NCI-H446 (cell line): ENCODE data around the gene CTDP1.

Experiments
- DNase-seq, 2 experiments: peaks; one replicate each; lab custom pipeline; 2025; lab: John Stamatoyannopoulos, UW

The CTDP1 gene

DNA sequence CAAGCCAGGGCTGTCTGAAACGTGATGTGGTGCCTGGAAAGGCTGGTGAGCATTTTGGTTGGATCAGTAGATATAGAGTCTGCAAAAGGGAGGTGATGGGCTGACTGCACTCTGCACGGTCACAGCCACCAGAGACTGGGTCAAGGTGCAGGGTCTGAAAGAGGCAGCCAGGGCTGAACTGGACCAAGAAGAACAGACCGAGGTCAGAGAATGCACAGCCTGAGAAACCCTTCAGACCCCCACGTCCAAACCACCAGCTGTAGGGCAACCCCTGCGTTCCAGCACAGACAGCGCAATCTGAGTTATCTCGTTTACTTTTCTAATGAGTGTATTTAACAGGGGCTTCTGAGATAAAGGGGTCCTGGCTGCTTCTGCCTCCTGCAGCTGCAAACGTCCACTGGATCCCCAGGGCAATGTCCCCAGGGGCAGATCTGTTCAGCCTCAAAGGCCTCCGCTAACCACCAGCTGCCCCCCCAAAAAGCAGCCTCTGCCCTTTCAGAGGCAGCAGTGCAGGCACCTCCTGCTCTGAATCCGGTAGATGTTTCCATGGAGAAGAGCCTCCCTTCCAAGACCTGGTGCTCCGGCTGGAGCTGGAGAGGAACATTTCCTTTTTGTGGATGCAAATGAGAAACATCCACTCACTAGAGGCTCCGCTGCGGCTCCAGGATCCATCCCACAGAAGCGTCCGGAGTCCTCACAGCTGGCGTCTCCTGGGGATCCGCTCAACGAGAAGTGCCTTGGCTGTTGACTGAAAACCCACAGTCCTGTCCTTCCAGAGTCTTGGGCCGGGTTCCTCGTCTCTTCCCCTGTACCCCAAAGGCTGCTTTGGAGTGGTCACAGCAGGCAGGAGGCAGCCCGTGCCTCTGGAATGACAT is 117.2 kb downstream of the CTDP1 start:
- no peak for DNase-seq

DNA sequence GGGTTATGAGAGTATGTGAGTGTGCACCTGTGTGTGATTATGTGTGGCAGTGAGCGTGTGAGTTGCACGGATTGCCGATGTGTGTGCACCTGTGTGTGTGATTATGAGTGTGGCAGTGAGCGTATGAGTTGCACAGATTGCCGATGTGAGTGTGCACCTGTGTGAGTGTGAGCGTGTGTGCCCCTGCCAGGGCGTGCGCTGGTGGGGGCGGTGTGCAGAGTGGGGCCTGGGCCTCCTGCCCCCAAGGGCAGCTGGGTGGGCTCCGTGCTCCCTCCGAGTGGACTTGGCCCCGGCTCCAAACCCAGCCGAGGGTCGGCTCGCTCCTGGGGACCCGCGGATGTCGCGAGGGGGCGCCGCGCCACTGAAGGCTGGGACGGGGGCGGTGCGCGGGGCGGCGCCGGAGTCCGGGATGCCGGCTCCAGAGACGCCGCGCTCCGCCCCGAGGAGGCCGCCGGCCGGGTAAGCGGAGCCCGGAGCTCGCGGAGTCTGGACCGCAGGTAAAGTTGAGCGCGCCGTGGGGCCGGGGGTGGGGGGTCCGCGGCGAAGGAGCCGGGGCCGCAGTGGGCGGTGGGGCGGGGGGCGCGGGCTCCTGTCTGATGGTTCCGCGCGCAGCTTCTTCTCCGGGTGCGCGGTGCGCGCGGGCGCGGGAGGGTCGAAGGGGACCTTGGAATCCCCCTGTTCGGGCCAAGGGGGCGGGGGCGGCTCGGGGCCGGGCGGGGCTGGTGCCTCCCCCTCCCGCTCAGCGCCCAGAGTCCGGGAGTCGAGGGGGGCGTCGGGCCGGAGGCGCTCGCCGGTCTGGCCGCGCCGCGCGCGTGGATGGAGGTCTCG is 118.1 kb downstream of the CTDP1 start, which contains the start of gene KCNG2:
Gene KCNG2 (plus strand): TSS at position 421 of the 828 bp plus-strand sequence. CDS start 65,730 bp downstream, outside the sequence.
- peak in 1 of 2 experiments; percentile 1 for DNase-seq

DNA sequence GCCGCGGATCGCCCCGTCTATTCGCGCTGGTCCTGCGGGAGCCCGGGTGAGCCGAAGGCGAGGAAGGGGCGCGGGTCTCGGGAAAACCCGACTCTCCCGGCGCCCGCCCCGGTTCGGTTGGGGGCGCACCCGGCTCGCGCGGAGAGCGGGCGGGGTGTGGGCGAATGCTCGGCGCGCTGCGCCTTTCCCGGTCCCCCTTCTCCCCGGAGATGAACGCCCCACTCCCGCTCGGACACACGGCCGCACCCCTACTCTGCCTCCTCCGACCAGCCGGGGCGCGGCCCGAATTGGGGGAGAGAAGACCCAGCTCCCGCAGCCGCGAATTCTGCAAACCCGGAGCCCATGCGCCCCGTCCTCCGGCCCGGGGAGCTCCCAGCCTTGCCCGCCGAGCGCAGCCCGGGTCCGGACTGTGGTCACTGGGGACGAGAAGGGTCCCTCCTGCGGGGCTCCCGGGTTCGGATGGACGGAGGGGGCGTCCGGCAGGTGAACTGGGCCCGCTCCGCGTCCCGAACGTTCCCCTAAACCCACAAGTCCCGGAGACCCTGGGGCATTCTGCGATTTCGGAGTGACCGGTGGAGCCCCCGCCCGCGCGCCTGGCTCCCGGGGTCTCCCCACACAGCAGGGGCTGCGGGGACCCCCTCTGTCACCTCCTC is 118.9 kb downstream of the CTDP1 start:
- DNase-seq, result no peak

DNA sequence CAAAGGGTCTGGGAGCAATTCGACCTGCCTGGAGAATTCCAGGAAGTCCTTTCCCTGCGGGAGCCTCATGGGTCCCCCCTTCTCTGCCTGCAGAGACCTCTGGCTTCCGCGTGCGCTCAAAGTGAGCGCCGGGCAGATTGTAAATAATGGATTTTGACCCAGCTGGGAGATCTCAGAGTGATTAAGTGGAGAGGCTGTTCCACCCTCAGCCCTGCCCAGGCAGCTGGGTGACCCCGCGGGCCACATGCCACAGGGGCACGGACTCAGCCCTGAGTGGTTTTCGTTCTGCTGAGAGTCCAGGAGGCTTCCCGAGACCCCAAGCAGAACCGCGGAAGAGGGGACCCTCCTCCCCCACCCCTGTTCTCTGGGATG is 119.4 kb downstream of the CTDP1 start:
- DNase-seq, result no peak

DNA sequence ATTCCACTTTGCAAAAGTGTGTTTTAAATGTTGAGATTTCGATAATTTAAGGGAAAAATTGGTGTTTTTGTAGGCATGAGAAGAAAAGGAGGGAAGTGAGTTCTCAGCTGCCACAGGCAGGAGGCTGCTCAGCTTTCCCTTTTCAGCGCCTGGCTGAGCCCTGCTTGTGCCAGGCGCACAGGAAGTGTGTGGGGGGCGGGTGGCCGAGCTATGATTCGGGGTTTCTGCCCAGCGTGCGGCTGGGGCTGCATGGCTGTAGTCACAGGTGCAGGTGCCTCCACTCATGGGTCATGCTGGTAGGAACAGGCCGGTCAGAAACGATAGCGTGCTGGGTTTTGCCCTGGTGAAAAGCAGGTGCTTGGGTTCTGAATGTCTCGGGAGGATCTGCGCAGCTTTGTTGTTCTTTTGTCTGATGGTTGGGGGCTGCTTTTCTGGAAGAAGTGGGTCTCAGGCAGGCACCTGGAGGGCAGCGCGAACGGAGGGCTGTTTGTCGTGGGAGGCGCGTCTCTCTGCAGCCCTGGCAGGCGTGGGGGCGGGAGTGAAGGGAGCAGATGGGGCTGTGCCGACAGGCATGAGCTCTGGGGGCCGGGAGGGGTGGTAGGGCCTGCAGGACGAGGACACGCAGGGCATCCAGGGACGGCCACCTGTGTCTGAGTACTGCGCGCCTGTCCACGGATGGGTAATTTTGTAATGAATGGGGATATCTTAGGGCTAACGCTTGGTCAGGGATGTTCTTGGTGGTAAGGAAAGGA is 120.2 kb downstream of the CTDP1 start:
- DNase-seq, result no peak

DNA sequence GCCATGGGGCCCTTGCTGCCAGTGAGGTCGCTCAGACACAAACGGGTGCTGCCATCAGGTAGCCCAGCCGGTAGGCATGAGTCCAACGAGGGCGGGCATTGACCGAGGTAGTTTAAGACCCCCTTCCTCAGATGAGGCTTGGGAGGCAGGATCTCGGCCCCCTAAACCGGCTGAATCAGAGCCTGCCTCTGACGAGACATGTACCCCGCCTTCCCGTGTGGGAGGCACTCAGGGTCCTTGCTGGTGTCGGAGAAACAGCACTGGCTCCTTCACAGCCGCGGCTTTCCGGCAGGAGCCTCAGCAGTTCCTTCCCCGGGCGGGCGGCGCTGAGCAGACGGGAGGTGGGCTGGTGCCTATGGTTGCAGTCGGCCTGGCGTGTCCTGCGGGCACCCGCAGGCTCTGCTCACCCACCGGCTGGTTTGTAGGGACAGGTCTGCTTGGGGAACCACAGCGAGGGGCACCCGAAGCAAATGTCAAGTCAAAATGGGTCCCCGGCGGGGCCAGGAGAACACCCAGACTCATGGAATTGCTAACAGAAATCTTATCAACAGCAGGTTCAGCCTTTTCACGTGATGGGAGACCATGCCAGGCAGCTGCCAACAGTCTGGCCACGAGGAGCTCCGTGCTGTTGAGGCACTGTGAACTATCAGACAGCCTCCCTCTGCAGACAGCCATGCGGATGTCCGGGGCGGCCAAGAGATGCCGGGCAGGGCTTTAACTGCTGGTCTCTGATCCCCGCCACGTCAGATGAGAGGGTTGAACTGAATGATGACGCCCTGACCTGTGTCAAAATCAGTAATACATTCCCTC is 121.0 kb downstream of the CTDP1 start:
- no peak for DNase-seq

DNA sequence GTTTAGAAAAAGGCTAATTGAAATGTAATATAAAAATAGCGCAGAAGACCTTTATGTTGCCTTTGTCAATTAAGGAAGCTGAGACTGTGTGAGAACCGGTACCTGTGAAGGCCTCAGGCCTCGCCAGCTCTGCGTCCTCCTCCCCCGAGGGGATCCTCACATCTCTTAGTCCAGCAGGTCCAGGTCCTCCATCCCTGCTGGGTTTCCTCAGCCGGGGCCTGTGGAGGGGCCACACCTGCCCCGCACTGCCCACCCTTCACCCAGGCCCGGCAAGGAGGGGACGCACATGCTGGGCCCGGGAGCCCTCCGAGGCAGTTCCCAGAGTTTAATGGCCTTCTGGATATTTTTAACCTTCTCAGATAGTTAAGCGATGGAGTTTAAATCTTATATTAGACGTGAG is 121.6 kb downstream of the CTDP1 start:
- no peak for DNase-seq

DNA sequence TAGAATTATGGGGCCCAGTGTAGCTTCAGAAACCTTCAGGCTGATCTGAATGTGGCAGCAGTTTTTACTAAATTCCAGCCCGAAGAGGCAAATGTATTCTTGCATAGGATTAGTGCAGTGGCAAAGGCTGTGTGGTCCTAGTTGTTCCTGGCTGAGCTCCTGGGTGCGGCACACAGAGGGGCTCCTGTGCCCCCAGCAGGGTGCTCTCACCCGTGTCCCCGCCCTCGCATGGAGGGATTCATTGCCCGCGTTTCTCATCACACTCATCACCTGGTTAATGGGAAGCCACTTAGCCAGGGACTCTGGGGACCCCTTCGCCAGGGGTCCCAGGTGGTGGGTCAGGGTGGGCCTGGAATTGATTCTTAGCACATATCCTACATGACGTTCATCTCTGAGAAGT is 122.0 kb downstream of the CTDP1 start:
- no peak for DNase-seq

DNA sequence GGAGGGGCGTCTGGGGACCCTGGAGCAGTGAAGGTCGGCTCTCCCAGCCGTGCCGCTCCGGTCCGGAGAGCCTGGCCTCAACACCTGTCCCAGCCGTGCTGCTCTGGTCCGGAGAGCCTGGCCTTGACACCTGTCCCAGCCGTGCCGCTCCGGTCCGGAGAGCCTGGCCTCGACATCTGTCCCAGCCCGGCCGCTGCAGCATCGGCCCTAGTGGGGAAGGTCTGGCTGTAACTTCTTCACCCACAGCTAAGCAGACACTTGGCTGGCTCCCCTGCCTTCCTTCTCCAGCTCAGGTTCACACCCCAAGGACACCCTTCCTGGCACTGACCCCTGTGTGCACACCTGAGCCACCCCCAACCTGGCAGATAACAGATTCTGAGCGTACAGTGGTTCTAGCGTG is 122.7 kb downstream of the CTDP1 start:
- DNase-seq, result no peak

DNA sequence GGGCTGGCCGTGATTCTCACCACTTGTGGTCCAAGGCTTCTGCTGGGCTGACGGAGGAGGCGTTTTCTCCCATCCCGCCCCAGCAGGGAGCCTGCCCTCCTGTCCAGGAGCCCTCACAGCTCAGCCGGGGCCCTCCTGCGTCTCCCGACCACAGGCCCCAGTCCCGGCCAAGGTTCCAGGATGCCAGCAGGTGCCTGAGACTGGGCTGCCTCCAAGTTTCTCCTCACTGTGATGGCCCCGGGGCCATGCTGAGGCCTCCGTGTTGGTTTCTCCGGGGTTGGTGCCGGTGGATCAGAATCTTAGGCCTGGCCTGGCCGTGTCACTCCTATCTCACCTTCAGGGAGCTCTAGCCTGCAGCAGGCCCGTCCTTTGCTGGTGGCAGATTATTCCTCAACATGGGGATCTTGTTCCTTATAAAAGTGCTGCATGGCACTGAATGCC is 124.0 kb downstream of the CTDP1 start:
- no peak for DNase-seq
